ENCODE data around the gene RNU2-1. TPM values are rescaled to one million over a fixed set of nuclear protein-coding genes. Genes with fewer than 3 reads are reported as not detected.

Gene RNU2-1
- total and polyA plus RNA-seq, 2 of the 13 experiments (the other 11 are each of a cell fraction or from before 2014, with no cell fraction given), result not detected

DNA sequence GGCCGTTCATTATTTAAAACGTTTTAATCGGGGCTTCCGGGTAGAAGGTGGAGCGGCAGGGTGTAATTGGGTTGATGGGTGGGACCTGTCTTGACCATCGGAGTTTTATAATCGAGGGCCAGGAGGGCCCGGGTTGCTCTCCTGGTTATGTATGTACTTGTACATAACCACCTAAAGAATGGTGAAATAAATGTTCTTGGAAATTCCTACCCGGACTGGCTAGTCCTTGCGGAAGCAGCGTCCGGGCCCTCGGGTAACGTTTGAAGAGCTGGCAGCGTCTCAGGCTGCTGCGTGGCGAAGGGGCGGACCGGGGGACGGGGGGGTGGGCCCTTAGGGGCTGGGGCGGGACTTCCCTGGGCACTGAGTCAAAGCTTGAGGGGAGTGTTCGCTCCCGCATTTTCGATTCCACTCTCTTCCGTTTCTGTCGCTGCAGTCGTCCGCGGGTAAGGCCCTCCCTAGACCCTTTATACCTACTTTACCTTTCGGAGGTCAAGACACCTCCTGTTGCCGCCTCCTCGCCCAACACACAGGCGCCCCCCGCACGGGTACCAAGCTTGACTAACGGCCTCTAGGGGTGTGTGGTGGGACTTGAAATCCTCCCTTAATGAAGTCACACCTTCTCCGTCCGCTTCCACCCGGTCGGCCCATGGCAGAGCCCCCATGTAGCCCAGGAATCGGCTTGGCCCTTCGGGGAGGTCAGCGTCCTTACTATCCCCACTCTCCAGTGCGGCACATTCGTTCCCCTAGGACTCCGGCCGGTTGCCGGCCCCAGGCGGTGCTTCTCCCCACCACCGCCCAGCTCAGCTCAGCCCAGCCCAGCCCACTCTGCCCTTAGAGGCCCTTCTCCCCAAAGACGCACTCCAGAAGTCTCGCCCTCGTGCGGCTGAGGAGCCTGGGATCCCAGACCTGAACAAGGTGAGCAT is 22.0 kb downstream of the RNU2-1 start, which contains the start of gene TMEM106A (continued):
- TF ChIP-seq, protein P1, sequence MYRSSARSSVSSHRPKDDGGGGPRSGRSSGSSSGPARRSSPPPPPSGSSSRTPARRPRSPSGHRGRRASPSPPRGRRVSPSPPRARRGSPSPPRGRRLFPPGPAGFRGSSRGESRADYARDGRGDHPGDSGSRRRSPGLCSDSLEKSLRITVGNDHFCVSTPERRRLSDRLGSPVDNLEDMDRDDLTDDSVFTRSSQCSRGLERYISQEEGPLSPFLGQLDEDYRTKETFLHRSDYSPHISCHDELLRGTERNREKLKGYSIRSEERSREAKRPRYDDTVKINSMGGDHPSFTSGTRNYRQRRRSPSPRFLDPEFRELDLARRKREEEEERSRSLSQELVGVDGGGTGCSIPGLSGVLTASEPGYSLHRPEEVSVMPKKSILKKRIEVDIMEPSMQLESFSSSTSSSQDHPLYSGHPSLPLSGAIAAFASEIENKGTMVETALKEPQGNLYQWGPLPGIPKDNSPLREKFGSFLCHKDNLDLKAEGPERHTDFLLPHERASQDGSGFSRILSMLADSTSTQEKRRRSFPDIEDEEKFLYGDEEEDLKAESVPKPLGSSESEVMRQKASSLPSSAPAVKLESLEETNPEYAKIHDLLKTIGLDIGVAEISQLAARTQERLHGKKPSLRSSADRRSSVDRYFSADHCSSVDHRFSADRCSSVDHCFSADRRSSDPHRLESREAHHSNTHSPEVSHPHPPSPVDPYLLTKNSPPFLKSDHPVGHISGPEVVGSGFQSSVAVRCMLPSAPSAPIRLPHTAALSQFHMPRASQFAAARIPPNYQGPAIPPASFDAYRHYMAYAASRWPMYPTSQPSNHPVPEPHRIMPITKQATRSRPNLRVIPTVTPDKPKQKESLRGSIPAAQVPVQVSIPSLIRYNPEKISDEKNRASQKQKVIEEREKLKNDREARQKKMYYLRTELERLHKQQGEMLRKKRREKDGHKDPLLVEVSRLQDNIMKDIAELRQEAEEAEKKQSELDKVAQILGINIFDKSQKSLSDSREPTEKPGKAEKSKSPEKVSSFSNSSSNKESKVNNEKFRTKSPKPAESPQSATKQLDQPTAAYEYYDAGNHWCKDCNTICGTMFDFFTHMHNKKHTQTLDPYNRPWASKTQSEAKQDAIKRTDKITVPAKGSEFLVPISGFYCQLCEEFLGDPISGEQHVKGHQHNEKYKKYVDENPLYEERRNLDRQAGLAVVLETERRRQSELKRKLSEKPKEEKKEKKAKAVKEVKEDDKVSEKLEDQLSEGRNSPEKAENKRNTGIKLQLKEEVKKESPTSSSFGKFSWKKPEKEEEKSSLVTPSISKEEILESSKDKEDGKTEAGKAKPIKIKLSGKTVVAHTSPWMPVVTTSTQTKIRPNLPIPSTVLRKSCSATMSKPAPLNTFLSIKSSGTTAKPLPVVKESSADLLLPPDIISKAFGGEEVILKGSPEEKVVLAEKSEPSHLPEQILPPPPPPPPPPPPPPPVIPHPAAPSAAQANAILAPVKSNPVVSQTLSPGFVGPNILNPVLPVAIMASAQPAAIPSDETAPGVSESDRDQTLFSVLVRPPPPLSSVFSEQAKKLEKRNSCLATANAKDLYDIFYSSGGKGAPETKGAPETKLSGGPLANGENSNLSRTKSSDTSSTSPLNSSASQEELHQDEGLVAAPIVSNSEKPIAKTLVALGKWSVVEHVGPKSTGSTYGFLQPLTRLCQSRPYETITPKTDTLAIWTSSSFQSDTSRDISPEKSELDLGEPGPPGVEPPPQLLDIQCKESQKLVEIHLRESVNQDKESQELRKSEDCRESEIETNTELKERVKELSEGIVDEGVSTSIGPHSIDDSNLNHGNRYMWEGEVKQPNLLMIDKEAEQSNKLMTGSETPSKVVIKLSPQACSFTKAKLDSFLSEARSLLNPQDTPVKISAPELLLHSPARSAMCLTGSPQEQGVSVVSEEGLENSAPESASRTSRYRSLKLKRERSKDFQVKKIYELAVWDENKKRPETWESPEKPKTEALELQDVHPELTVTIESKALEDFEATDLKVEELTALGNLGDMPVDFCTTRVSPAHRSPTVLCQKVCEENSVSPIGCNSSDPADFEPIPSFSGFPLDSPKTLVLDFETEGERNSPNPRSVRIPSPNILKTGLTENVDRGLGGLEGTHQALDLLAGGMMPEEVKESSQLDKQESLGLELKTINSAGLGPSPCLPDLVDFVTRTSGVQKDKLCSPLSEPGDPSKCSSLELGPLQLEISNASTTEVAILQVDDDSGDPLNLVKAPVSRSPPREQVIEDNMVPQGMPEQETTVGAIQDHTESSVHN (CRISPR knock-in tag; IDR thresholded peaks at IDR 0.05), result no peak
- TF ChIP-seq MTF2 (CRISPR knock-in tag; IDR thresholded peaks at IDR 0.05; ENCODE audit: borderline replicate concordance) (no peak), ZNF558 (CRISPR knock-in tag; IDR thresholded peaks at IDR 0.05; ENCODE audit: borderline replicate concordance) (0 out of 2 replicates have a peak, but pooled peaks have one; percentile 1), KAT7 (CRISPR knock-in tag; IDR thresholded peaks at IDR 0.05; ENCODE audit: borderline replicate concordance) (peak; percentile 92), ZNF709 (CRISPR knock-in tag; IDR thresholded peaks at IDR 0.05) (peak; percentile 65), ZNF264 (CRISPR knock-in tag; IDR thresholded peaks at IDR 0.05) (peak; percentile 56), ZNF121 (CRISPR knock-in tag; IDR thresholded peaks at IDR 0.05) (no peak), PRPF4 (IDR thresholded peaks at IDR 0.05; ENCODE audit: low read depth, low read length, poor library complexity, severe bottlenecking) (no peak), HMGA1 (CRISPR knock-in tag; conservative IDR thresholded peaks at IDR 0.05) (no peak), REXO4 (CRISPR knock-in tag; IDR thresholded peaks at IDR 0.05; ENCODE audit: borderline replicate concordance) (no peak), SIN3A (IDR thresholded peaks at IDR 0.05; ENCODE audit: borderline replicate concordance, low read depth, low read length) (peak; percentile 90), DNMT1 (CRISPR knock-in tag; IDR thresholded peaks at IDR 0.05) (no peak), TOPORS (CRISPR knock-in tag; IDR thresholded peaks at IDR 0.05) (peak; percentile 56; the same call in 1 of the 2 replicates)
- TF ChIP-seq, protein P2, sequence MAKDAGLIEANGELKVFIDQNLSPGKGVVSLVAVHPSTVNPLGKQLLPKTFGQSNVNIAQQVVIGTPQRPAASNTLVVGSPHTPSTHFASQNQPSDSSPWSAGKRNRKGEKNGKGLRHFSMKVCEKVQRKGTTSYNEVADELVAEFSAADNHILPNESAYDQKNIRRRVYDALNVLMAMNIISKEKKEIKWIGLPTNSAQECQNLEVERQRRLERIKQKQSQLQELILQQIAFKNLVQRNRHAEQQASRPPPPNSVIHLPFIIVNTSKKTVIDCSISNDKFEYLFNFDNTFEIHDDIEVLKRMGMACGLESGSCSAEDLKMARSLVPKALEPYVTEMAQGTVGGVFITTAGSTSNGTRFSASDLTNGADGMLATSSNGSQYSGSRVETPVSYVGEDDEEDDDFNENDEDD (CRISPR knock-in tag; IDR thresholded peaks at IDR 0.05; ENCODE audit: borderline replicate concordance), result no peak
